Coronary artery (tissue), 2 donors: ENCODE measurements around the gene MICAL1.
"Not testable (repeated sequence)": the region's sequence is repeated elsewhere in the genome, so short reads cannot be mapped to it uniquely, and the experiment has no call there.

Source experiments
- DNase-seq: peaks from one replicate; pipeline ENCODE4 v3.0.0-alpha.2; 2017; ENCODE audit warnings: low spot score
- H3K27ac ChIP-seq, 2 donors: fragments of 200-600 bp; sonication (generic); one replicate each; pipeline ENCODE4 v1.5.1; 2016 to 2019
- H3K4me3 ChIP-seq: fragments of 200-600 bp; sonication (generic); 2 replicates; pipeline ENCODE4 v1.5.1; 2016; ENCODE audit warnings: mild to moderate bottlenecking, moderate library complexity
- CTCF ChIP-seq: fragments of 200-600 bp; sonication (generic); IDR thresholded peaks from one replicate; pipeline ENCODE4 v1.5.1; 2019; ENCODE audit warnings: antibody characterized with exemption

The MICAL1 gene

DNA sequence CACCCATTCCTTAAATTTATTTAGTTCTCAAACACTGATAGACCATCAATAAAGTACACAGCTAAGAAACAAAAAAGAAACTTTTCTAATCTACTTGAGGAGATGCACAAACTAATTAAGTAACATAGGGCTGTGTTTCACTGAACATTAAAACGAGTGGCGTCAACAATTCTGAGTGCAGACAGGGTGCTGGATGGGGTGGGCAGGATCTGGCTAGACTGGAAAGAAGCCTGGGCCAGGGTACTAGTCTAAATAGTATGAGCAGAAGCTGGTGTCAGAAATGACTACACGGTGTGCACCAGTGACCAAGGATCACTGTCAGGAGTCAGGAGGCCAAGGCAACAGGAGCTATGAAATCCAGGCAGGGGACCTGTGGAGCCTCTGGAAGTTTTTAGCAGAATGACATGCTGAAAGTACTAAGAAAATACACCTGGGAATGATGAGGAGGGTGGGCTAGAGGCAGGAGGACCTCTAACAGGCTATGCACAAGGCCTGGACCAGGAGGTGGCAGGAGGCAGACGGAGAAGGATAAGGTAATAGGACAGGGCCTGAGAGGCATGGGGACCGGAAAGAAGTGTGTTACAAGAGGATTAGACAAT lies 14.1 kb upstream of the MICAL1 start:
- Histone ChIP-seq H3K4me3 (no peak overlapping the region), H3K27ac (no peak overlapping the region)
- no peak for TF ChIP-seq CTCF
- DNase-seq: no peak

- Histone ChIP-seq H3K27ac (no peak overlapping the region), H3K4me3 (no peak overlapping the region)
- TF ChIP-seq CTCF: no peak
- no peak for DNase-seq
These were observed 12.1 kb upstream of the MICAL1 start for GRCh38 chr6:109467696-109468095.

DNA sequence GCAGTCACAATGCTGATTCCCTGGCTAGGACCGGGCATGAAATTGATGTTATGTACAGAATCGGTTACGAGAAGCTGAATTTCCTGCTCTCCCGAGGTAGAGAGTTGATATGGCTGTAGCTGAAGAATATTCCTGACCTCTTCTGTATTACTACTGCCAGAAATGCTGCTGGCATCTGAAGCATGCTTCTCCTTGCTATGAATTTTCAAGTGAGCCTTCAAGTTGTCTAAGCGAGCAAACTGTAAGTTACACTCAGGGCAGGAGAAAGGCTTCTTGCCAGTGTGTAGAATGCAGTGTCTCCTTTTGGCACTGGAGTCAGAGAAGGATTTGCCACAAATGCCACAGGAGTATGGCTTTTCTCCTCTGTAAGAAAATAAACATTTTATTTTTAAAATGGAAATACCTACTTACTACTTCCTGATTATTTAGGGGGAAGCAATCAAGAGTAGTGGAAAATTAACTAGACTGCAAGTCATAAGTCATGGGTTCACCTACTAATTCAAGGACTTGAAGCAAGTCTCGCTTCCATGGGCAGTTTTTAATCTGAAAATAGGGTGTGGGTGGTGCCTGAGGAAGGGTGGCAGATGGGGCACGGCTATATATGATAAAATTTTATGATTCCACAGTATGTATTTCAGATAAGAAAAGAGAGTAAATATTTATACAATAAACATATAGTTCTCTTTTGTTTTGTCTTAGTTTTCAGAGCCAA lies 10.8 kb upstream of the MICAL1 start:
- H3K27ac ChIP-seq: no peak overlapping the region
- no peak overlapping the region for H3K4me3 ChIP-seq
- no peak for TF ChIP-seq CTCF
- DNase-seq: no peak

DNA sequence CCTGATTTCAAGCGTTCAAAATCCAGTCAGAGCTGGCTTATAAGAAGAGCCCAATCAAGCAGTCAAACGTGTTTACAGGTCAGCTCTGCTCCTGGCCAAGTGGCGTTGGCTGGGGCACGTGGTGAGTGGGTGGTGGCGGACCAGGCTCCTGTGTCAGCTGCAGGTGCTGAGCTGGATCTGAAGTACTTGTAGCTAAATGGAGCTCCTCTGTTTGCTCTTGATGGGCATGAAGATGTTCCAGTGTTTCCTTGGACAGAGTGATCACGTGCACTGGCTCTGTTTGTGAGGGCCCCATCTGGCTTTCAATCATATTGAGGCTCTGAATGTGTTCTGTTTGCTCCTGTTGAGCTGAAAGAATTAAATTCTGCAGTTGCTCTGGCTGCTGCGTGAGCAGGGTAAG lies 10.2 kb upstream of the MICAL1 start:
- no peak overlapping the region for H3K27ac ChIP-seq

GRCh38 chr6:109461733-109462526 lies 6.4 kb upstream of the MICAL1 start:
- no peak for TF ChIP-seq CTCF

More for the DNA sequence above, 10.2 kb upstream of the MICAL1 start:
- DNase-seq: no peak
- TF ChIP-seq CTCF: no peak
- no peak overlapping the region for H3K4me3 ChIP-seq

GRCh38 chr6:109461205-109461604 lies 5.6 kb upstream of the MICAL1 start:
- not testable (repeated sequence) for DNase-seq, H3K27ac ChIP-seq, H3K4me3 ChIP-seq

More at GRCh38 chr6:109461733-109462526, 6.4 kb upstream of the MICAL1 start:
- Histone ChIP-seq H3K27ac (no peak overlapping the region), H3K4me3 (no peak overlapping the region)
- DNase-seq: no peak

DNA sequence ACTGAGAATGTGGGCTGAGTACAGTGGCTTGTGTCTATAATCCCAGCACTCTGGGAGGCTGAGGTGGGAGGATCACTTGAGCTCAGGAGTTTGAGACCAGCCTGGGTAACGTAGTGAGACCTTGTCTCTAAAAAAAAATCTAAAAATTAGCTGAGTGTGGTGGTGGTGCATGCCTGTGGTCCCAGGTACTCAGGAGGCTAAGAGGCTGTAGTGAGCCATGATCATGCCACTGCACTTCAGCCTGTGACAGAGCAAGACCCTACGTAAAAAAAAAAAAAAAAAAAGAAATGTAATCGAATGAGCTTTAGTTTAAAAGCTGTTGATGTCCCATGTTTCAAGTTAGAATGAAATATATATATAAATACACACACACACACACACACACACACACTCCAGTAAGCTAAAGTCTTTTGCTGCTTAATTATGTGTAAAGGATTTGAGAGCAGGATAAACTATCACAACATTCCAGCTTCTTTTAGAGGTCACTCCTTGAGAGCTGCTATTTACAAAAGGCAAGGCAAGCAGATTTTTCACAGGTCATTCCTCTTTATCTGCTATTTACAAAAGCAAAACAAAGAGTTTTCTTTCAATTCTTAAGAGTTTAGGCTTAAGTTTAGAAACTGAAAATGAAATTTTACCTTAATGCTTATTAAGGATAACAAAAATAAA lies 4.7 kb upstream of the MICAL1 start:
- no peak for TF ChIP-seq CTCF
- no peak overlapping the region for H3K4me3 ChIP-seq
- H3K27ac ChIP-seq: no peak overlapping the region
- no peak for DNase-seq
